ENCODE results near the gene CFHR2.
"Not testable (repeated sequence)": the region's sequence is repeated elsewhere in the genome, so short reads cannot be mapped to it uniquely, and the experiment has no call there.

Gene CFHR2

DNA sequence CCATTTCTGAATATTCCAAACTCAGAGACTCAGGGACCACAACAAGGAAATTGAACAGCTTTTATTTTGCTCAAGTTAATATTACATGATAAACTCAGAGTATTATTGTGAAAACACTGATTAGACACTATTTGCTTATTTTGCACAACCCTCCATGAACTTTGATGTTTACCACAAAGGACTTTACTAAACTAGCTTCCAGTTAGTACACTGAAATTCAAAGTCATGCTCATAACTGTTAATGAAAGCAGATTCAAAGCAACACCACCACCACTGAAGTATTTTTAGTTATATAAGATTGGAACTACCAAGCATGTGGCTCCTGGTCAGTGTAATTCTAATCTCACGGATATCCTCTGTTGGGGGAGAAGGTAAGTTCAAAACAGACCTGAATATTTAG is at the start of gene CFHR2:
CFHR2 (plus strand) TSS at position 171 of the 400 bp plus-strand sequence; CDS start at position 314, 143 bp downstream.
- not testable (repeated sequence) for H3K4me1 ChIP-seq (ENCODE audit: control insufficient read depth, insufficient read depth, low read length); H3K36me3 ChIP-seq (ENCODE audit: control insufficient read depth, insufficient read depth, low read length); H3K9ac ChIP-seq (ENCODE audit: low read length); H3K27me3 ChIP-seq (ENCODE audit: control insufficient read depth, insufficient read depth, low read length); H3K4me3 ChIP-seq (ENCODE audit: low read length); H3K27ac ChIP-seq (ENCODE audit: low read depth, low read length)

DNA sequence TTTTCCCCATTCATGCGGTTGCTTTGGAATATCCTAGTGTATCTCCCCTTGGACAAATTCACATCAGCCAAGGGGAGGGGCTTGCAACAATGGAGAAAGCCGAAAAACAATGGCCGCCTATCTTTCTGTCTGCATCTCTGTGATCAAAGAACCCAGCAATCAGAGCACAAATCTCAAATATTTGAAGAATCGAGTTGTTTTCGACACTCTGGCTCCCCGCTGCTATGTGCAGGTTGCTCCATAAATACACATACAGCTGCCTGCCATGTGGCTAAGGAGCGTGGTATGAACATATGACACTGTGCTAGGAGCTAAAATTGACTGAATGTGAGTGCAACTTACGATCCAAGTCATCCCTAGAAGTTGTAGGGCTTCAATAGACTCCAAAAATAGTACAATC is 47.2 kb upstream of the CFHR2 start:
- Histone ChIP-seq H3K4me3 (ENCODE audit: low read length) (no peak overlapping the region), H3K9ac (ENCODE audit: low read length) (no peak overlapping the region), H3K27ac (ENCODE audit: low read depth, low read length) (no peak overlapping the region), H3K27me3 (ENCODE audit: control insufficient read depth, insufficient read depth, low read length) (no peaks in the 10 kb centered on the region), H3K36me3 (ENCODE audit: control insufficient read depth, insufficient read depth, low read length) (no peaks in the 10 kb centered on the region), H3K4me1 (ENCODE audit: control insufficient read depth, insufficient read depth, low read length) (no peaks in the 10 kb centered on the region)

DNA sequence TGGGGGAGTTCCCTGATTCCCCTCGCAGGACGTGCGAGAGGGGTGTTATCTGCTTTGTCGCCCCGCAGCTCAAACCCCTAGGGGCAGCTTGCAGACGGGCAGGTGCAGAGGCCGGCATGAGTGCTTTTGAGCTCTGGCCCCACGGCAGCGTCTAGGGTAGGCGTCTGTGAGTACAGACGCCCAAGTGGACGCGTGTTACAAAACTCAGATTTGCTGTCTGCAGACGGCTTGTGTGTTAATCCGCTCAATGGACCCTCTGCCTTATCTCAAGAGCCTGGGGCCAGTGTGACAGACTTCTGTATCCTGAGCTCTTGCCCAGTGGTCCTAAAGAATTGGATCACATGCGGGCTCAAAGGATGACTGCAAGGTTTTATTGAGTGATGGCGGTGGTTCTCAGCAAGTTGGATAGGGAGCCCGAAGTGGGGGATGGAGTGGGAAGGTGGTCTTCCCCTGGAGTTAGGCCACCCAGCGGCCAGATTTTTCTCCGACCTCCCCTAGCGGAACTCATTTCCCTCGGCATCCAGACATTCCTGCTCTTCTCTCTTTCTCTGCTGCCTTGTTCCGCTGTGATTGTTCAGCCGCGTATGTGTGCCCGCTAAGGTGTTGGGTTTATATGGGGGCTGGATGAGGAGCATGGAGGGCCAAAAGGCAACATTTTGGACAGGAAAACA is 46.2 kb upstream of the CFHR2 start:
- no peaks in the 10 kb centered on the region for H3K36me3 ChIP-seq (ENCODE audit: control insufficient read depth, insufficient read depth, low read length)
- no peaks in the 10 kb centered on the region for H3K4me1 ChIP-seq (ENCODE audit: control insufficient read depth, insufficient read depth, low read length)
- H3K27me3 ChIP-seq (ENCODE audit: control insufficient read depth, insufficient read depth, low read length): no peaks in the 10 kb centered on the region
- no peak overlapping the region for H3K27ac ChIP-seq (ENCODE audit: low read depth, low read length)
- H3K9ac ChIP-seq (ENCODE audit: low read length): no peak overlapping the region
- no peak overlapping the region for H3K4me3 ChIP-seq (ENCODE audit: low read length)

DNA sequence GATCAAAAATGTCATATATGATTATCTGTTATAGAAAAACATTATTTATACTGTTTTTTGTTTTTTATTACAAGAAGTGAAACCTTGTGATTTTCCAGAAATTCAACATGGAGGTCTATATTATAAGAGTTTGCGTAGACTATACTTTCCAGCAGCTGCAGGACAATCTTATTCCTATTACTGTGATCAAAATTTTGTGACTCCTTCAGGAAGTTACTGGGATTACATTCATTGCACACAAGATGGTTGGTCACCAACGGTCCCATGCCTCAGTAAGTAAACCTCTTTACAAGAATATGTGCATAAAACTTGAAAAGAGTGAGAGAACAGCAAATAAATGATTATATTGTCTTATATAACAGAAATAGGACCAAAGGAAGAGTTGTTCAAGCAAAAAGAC is 41.2 kb upstream of the CFHR2 start:
- Histone ChIP-seq H3K27ac (ENCODE audit: low read depth, low read length) (no peak overlapping the region), H3K36me3 (ENCODE audit: control insufficient read depth, insufficient read depth, low read length) (no peaks in the 10 kb centered on the region)

DNA sequence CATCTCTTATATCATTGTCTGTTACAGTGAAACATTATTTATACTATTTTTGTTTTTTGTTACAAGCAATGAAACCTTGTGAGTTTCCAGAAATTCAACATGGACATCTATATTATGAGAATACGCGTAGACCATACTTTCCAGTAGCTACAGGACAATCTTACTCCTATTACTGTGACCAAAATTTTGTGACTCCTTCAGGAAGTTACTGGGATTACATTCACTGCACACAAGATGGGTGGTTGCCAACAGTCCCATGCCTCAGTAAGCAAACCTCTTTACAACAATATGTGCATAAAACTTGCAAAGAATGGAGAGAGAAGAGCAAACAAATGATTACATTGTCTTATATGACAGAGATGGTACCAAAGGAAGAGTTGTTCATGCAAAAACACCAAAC is 33.3 kb upstream of the CFHR2 start:
- Histone ChIP-seq H3K27ac (ENCODE audit: low read depth, low read length) (no peak overlapping the region), H3K4me3 (ENCODE audit: low read length) (no peak overlapping the region), H3K4me1 (ENCODE audit: control insufficient read depth, insufficient read depth, low read length) (no peaks in the 10 kb centered on the region), H3K36me3 (ENCODE audit: control insufficient read depth, insufficient read depth, low read length) (no peaks in the 10 kb centered on the region), H3K27me3 (ENCODE audit: control insufficient read depth, insufficient read depth, low read length) (no peaks in the 10 kb centered on the region), H3K9ac (ENCODE audit: low read length) (no peak overlapping the region)

More for the DNA sequence above, 41.2 kb upstream of the CFHR2 start:
- H3K4me3 ChIP-seq (ENCODE audit: low read length): no peak overlapping the region
- H3K4me1 ChIP-seq (ENCODE audit: control insufficient read depth, insufficient read depth, low read length): no peaks in the 10 kb centered on the region
- H3K27me3 ChIP-seq (ENCODE audit: control insufficient read depth, insufficient read depth, low read length): no peaks in the 10 kb centered on the region
- H3K9ac ChIP-seq (ENCODE audit: low read length): no peak overlapping the region

DNA sequence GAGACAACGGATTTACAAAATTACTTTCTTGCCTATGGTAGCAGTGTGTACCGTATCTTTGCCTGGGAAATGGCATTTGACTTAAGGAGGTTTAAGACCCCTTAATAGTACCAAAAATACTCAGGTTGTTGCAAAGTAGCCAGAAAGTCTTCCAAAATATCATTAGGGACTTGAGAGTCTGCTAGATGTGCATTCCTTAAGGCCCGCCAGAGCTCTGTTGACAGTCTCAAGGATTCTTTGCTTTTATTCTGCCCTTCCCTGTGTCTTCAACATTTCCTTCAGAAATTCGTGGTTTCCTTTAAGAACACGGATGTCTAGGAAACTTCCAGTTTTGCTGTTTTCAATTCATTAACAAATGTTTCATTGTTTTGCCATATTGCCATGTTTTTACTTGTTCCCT is 31.3 kb upstream of the CFHR2 start:
- H3K27ac ChIP-seq (ENCODE audit: low read depth, low read length); H3K27me3 ChIP-seq (ENCODE audit: control insufficient read depth, insufficient read depth, low read length); H3K9ac ChIP-seq (ENCODE audit: low read length); H3K4me3 ChIP-seq (ENCODE audit: low read length); H3K4me1 ChIP-seq (ENCODE audit: control insufficient read depth, insufficient read depth, low read length); H3K36me3 ChIP-seq (ENCODE audit: control insufficient read depth, insufficient read depth, low read length): not testable (repeated sequence)

DNA sequence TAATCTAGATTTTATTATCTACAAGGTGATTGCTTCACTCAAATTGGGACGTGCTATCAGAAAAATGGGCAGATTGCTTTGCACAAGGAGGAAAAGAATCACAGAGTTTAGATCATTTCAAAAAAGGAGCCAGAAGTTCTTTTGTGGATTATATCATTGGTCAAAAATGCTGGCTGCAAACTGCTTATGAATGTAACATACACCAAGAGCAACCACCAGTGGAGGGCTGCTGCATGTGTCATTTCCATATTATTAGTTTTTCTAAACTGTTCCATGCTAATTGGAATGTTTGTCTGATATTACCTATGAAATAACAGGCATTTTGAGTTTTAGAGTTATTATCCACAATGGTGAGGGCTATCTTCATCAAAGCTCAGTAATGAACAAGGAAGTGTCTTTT is 16.7 kb upstream of the CFHR2 start:
- H3K27me3 ChIP-seq (ENCODE audit: control insufficient read depth, insufficient read depth, low read length); H3K4me3 ChIP-seq (ENCODE audit: low read length); H3K27ac ChIP-seq (ENCODE audit: low read depth, low read length); H3K36me3 ChIP-seq (ENCODE audit: control insufficient read depth, insufficient read depth, low read length); H3K9ac ChIP-seq (ENCODE audit: low read length); H3K4me1 ChIP-seq (ENCODE audit: control insufficient read depth, insufficient read depth, low read length): not testable (repeated sequence)

DNA sequence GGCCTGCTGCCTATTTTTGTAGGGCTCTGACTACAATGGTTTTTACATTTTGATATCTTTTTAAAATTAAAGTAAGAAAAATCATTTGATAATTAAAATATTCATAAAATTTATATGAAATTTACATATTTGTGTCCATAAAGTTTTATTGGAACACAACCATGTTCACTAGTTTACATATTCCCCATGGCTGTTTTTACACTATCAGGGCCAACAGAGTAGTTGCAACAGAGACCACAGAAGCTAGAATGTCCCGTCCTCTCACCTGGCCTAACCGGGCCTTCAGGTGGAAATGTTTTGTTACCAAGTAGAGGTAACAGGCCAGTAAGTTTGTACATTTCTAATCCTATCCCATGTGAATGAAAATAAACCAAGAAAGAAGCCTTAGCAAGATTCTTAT is 10.7 kb upstream of the CFHR2 start:
- H3K4me1 ChIP-seq (ENCODE audit: control insufficient read depth, insufficient read depth, low read length); H3K9ac ChIP-seq (ENCODE audit: low read length); H3K4me3 ChIP-seq (ENCODE audit: low read length); H3K27ac ChIP-seq (ENCODE audit: low read depth, low read length); H3K36me3 ChIP-seq (ENCODE audit: control insufficient read depth, insufficient read depth, low read length); H3K27me3 ChIP-seq (ENCODE audit: control insufficient read depth, insufficient read depth, low read length): not testable (repeated sequence)

DNA sequence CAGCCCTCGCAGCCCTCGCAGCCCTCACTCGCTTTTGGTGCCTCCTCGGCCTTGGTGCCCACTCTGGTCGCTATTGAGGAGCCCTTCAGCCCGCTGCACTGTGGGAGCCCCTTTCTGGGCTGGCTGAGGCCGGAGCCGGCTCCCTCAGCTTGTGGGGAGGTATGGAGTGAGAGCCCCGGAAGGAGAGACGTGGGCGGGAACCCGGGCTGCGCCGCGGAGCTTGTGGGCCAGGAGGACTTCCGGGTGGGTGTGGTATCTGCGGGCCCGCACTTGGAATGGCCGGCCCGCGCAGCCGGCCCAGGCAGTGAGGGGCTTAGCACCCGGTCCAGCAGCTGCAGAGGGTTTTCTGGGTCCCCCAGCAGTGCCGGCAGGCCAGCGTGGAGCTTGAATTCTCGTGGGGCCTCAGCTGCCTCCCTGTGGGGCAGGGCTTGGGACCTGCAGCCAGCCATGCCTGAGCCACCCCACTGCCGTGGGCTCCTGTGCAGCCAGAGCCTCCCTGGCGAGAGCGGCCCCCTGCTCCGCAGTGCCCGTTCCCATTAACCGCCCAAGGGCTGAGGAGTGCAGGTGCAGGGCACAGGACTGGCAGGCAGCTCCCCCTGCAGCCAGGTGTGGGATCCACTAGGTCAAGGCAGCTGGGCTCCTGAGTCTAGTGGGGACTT is 9.9 kb upstream of the CFHR2 start:
- no peaks in the 10 kb centered on the region for H3K36me3 ChIP-seq (ENCODE audit: control insufficient read depth, insufficient read depth, low read length)
- H3K4me1 ChIP-seq (ENCODE audit: control insufficient read depth, insufficient read depth, low read length): no peaks in the 10 kb centered on the region
- no peak overlapping the region for H3K9ac ChIP-seq (ENCODE audit: low read length)
- no peaks in the 10 kb centered on the region for H3K27me3 ChIP-seq (ENCODE audit: control insufficient read depth, insufficient read depth, low read length)
- no peak overlapping the region for H3K27ac ChIP-seq (ENCODE audit: low read depth, low read length)
- H3K4me3 ChIP-seq (ENCODE audit: low read length): no peak overlapping the region

DNA sequence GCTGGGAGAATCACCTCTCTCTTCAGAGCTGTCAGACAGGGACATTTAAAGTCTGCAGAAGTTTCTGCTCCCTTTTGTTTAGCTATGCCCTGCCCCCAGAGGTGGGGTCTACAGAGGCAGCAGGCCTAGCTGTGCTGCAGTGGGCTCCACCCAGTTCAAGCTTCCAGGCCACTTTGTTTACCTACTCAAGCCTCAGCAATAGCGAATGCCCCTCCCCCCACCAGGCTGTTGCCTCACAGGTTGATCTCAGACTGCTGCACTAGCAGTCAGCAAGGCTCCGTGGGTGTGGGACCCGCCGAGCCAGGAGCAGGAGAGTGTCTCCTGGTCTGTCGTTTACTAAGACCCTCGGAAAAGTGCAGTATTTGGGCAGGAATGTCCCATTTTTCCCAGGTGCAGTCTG is 2.1 kb upstream of the CFHR2 start:
- not testable (repeated sequence) for H3K4me3 ChIP-seq (ENCODE audit: low read length); H3K27ac ChIP-seq (ENCODE audit: low read depth, low read length); H3K9ac ChIP-seq (ENCODE audit: low read length); H3K27me3 ChIP-seq (ENCODE audit: control insufficient read depth, insufficient read depth, low read length); H3K4me1 ChIP-seq (ENCODE audit: control insufficient read depth, insufficient read depth, low read length); H3K36me3 ChIP-seq (ENCODE audit: control insufficient read depth, insufficient read depth, low read length)

DNA sequence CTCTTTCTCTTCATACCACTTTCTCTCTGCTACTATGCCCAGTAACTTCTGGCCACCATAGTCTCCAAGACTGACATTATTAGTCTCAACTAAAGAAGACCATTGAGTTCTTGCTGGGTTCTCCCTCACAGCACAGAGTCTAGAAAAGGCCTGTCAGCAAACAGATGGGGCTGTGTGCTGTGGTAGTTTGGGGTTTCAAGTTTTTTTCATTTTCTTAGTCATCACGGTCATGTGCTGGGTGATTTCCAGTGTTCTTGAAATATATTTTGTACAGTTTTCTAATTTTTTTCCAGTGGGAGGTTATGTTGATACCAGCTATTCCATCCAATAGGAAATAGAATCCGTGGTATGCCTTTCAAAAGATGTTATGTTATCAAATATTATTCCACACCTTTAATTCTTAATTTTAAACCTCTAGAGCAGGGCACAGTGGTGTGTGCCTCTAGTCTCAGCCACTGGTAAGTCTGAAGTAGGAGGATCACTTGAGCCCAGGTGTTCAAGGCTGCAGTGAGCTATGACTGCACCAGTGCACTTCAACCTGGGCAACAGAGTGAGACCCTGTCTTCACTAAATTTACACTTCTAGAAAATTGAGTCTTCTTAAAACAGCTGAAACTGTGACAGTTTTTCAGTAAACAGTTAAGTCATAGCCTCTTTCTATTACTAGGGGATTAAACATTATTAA is 8.3 kb downstream of the CFHR2 start:
- Histone ChIP-seq H3K9ac (ENCODE audit: low read length) (no peak overlapping the region), H3K4me3 (ENCODE audit: low read length) (no peak overlapping the region), H3K36me3 (ENCODE audit: control insufficient read depth, insufficient read depth, low read length) (no peaks in the 10 kb centered on the region), H3K27me3 (ENCODE audit: control insufficient read depth, insufficient read depth, low read length) (no peaks in the 10 kb centered on the region), H3K4me1 (ENCODE audit: control insufficient read depth, insufficient read depth, low read length) (no peaks in the 10 kb centered on the region), H3K27ac (ENCODE audit: low read depth, low read length) (no peak overlapping the region)

DNA sequence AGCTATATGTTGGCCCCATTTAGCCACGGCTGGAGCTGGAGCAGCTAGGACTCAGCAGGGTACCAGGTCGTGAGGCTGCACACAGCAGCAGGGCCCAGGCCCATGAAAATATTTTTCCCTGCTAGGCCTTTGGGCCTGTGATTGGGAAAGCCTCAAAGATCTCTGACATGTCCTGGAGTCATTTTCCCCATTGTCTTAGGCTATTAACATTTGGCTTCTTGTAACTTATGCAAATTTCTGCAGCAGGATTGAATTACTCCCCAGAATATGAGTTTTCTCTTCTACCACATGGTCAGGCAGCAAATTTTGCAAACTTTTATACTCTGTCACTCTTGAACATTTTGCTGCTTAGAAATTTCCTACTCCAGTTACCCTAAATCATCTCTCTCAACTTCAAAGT is 11.2 kb downstream of the CFHR2 start:
- no peak overlapping the region for H3K27ac ChIP-seq (ENCODE audit: low read depth, low read length)
- no peak overlapping the region for H3K4me3 ChIP-seq (ENCODE audit: low read length)
- no peaks in the 10 kb centered on the region for H3K4me1 ChIP-seq (ENCODE audit: control insufficient read depth, insufficient read depth, low read length)
- no peak overlapping the region for H3K9ac ChIP-seq (ENCODE audit: low read length)
- H3K27me3 ChIP-seq (ENCODE audit: control insufficient read depth, insufficient read depth, low read length): no peaks in the 10 kb centered on the region
- no peaks in the 10 kb centered on the region for H3K36me3 ChIP-seq (ENCODE audit: control insufficient read depth, insufficient read depth, low read length)

DNA sequence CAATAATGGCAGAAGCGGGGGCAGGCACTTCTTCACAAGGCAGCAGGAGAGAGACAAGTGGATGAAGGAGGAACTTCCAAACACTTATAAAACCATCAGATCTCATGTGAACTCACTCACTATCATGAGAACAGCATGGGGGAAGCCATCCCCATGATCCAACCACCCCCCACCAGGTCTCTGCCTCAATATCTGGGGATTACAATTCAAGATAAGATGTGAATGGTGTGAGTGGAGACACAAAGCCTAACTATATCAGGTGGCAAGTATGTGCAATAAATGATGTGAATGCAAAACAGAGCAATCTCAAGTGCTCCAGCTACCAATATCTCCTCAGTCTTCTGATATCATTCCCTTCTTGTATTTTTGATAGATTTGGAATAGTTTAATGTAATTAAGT is 12.4 kb downstream of the CFHR2 start:
- no peak overlapping the region for H3K4me3 ChIP-seq (ENCODE audit: low read length)
- no peaks in the 10 kb centered on the region for H3K4me1 ChIP-seq (ENCODE audit: control insufficient read depth, insufficient read depth, low read length)
- no peak overlapping the region for H3K9ac ChIP-seq (ENCODE audit: low read length)

More for the DNA sequence above, 12.4 kb downstream of the CFHR2 start:
- no peaks in the 10 kb centered on the region for H3K36me3 ChIP-seq (ENCODE audit: control insufficient read depth, insufficient read depth, low read length)
- H3K27ac ChIP-seq (ENCODE audit: low read depth, low read length): no peak overlapping the region
- no peaks in the 10 kb centered on the region for H3K27me3 ChIP-seq (ENCODE audit: control insufficient read depth, insufficient read depth, low read length)

All from rectal smooth muscle tissue (tissue), 1 donor.